Stromal cell of bone marrow (primary cell): Measurements from ENCODE around the gene ARF4.
"Not testable (repeated sequence)": the region's sequence is repeated elsewhere in the genome, so short reads cannot be mapped to it uniquely, and the experiment has no call there.

ENCODE experiments used
- DNase-seq: peaks from one replicate; pipeline ENCODE4 v3.0.0-alpha.2; 2012; ENCODE audit warnings: low read depth

Gene ARF4

GRCh38 chr3:57597127-57597923 is at the start of gene ARF4:
Gene ARF4, minus strand, starts transcription at chr3:57597344. Its CDS starts 204 bp downstream, at chr3:57597140.
- peak; percentile 99 for DNase-seq

GRCh38 chr3:57646723-57647122 is 49.6 kb upstream of the ARF4 start:
- DNase-seq = peak; percentile 58

GRCh38 chr3:57644740-57645139 is 47.6 kb upstream of the ARF4 start:
- no peak for DNase-seq

- no peak for DNase-seq
These were observed 40.2 kb upstream of the ARF4 start for GRCh38 chr3:57637391-57637790.

GRCh38 chr3:57634259-57634658 is 37.1 kb upstream of the ARF4 start:
- not testable (repeated sequence) for DNase-seq

- DNase-seq = no peak
These were observed 30.8 kb upstream of the ARF4 start for GRCh38 chr3:57627976-57628375.

- DNase-seq = no peak
These were observed 27.7 kb upstream of the ARF4 start for GRCh38 chr3:57624801-57625200.

- DNase-seq = no peak
These were observed 25.2 kb upstream of the ARF4 start for GRCh38 chr3:57622362-57622761.

- DNase-seq = no peak
These were observed 20.6 kb upstream of the ARF4 start for GRCh38 chr3:57617739-57618138.

GRCh38 chr3:57616233-57616632 is 19.1 kb upstream of the ARF4 start:
- no peak for DNase-seq

GRCh38 chr3:57611870-57612269 is 14.7 kb upstream of the ARF4 start:
- DNase-seq = not testable (repeated sequence)

- DNase-seq = no peak
These were observed 8.5 kb upstream of the ARF4 start for GRCh38 chr3:57605683-57606082.

- no peak for DNase-seq
These were observed 7.8 kb upstream of the ARF4 start for GRCh38 chr3:57604971-57605370.

- no peak for DNase-seq
These were observed 3.1 kb upstream of the ARF4 start for GRCh38 chr3:57600195-57600594.

GRCh38 chr3:57598765-57599360 is 1.7 kb upstream of the ARF4 start:
- DNase-seq = no peak

GRCh38 chr3:57596495-57597126 is 533 bp downstream of the ARF4 start:
- DNase-seq = peak; percentile 74

- no peak for DNase-seq
These were observed 2.6 kb downstream of the ARF4 start for GRCh38 chr3:57594576-57594975.

GRCh38 chr3:57594144-57594543 is 3.0 kb downstream of the ARF4 start:
- no peak for DNase-seq

- no peak for DNase-seq
These were observed 4.8 kb downstream of the ARF4 start for GRCh38 chr3:57592306-57592705.

GRCh38 chr3:57587905-57588304 is 9.2 kb downstream of the ARF4 start:
- DNase-seq = no peak

GRCh38 chr3:57586778-57587177 is 10.4 kb downstream of the ARF4 start:
- DNase-seq = no peak

GRCh38 chr3:57583544-57583943 is 13.6 kb downstream of the ARF4 start:
- DNase-seq = no peak

- no peak for DNase-seq
These were observed 14.5 kb downstream of the ARF4 start for GRCh38 chr3:57582474-57583168.
